Uterus (tissue), 4 donors: Measurements from ENCODE around the gene LRP1B. TPM values are rescaled to one million over a fixed set of nuclear protein-coding genes. Genes with fewer than 3 reads are reported as not detected.

Experiments
- DNase-seq, 2 donors: peaks; one replicate each; pipeline ENCODE4 v3.0.0-alpha.2; 2019 to 2020
- H3K27ac ChIP-seq, 2 donors: fragments of 200-600 bp; sonication (generic); 1 replicate in 1 of 2; 2 replicates in 1 of 2; pipeline ENCODE4 v1.5.1; 2016 to 2018
- H3K27me3 ChIP-seq, 2 donors: fragments of 200-600 bp; sonication (generic); one replicate each; pipeline ENCODE4 v1.5.1; 2018 to 2019; ENCODE audit warnings: control low read depth in 1 of 2
- H3K36me3 ChIP-seq, 2 donors: fragments of 200-600 bp; sonication (generic); one replicate each; pipeline ENCODE4 v1.5.1; 2019; ENCODE audit warnings: control low read depth in 1 of 2
- H3K4me1 ChIP-seq, 2 donors: fragments of 200-600 bp; sonication (generic); one replicate each; pipeline ENCODE4 v1.5.1; 2018 to 2019; ENCODE audit warnings: control low read depth in 1 of 2
- H3K4me3 ChIP-seq, 2 donors: fragments of 200-600 bp; sonication (generic); 1 replicate in 1 of 2; 2 replicates in 1 of 2; pipeline ENCODE4 v1.5.1; 2018 to 2019; ENCODE audit warnings: mild to moderate bottlenecking in 1 of 2
- H3K9me3 ChIP-seq, 2 donors: fragments of 200-600 bp; sonication (generic); one replicate each; pipeline ENCODE4 v1.5.1; 2019; ENCODE audit warnings: control low read depth in 1 of 2
- CTCF ChIP-seq, 4 experiments: fragments of 200-600 bp in 2 of 4; fragments of 450-650 bp in 2 of 4; sonication (generic) in 2 of 4; IDR thresholded peaks; one replicate each; pipeline ENCODE4 v1.5.1; 2016 to 2019; ENCODE audit warnings: antibody characterized with exemption in 4 of 4, mild to moderate bottlenecking in 2 of 4, moderate library complexity in 1 of 4
- POLR2A ChIP-seq, 2 donors: fragments of 450-650 bp; IDR thresholded peaks; one replicate each; pipeline ENCODE4 v1.6.1; 2016; ENCODE audit warnings: antibody characterized with exemption in 2 of 2, mild to moderate bottlenecking in 1 of 2, moderate library complexity in 1 of 2
- intact Hi-C: fragments of 100-400 bp; cut with DNase I; formaldehyde crosslinking; loops from one replicate; pipeline ENCODE4 v1.15.1; 2023; ENCODE audit warnings: low total_unique reads
- total RNA-seq, 4 donors: library from RNA; depleted of rRNA in 3 of 4; stranded (reverse); fragments of >200 nt in 3 of 4; gene quantifications; one replicate each; pipeline versions ENCODE4 v1.1.0 to v1.2.4, GENCODE V29; 2014 to 2023
- donor health status: DM: yes; HTN: yes; CAD: no.

The LRP1B gene
- total RNA-seq, 4 donors from 2014 or later = 0.29 to 7.3 (median 0.79) TPM; not detected in 1

GRCh38 chr2:141362311-141362710 lies 768.5 kb downstream of the LRP1B start:
- no peak for DNase-seq
- Histone ChIP-seq H3K36me3 (no peaks in the 10 kb centered on the region), H3K9me3 (no peaks in the 10 kb centered on the region), H3K4me1 (no peaks in the 10 kb centered on the region), H3K27ac (no peak overlapping the region), H3K27me3 (no peaks in the 10 kb centered on the region), H3K4me3 (no peak overlapping the region)
- intact Hi-C loops = no loop called here
- TF ChIP-seq POLR2A (IDR thresholded peaks at IDR 0.05) (no peak), CTCF (IDR thresholded peaks at IDR 0.05) (no peak)

GRCh38 chr2:141348481-141348880 lies 782.3 kb downstream of the LRP1B start:
- no peak for DNase-seq
- TF ChIP-seq POLR2A (IDR thresholded peaks at IDR 0.05) (no peak), CTCF (IDR thresholded peaks at IDR 0.05) (no peak)
- Histone ChIP-seq H3K9me3 (no peaks in the 10 kb centered on the region), H3K4me3 (no peak overlapping the region), H3K36me3 (no peaks in the 10 kb centered on the region), H3K27ac (no peak overlapping the region), H3K4me1 (no peaks in the 10 kb centered on the region), H3K27me3 (no peaks in the 10 kb centered on the region)
- intact Hi-C loops = no loop called here

- no peak for DNase-seq
- intact Hi-C loops = no loop called here
- Histone ChIP-seq H3K36me3 (no peaks in the 10 kb centered on the region), H3K27me3 (no peaks in the 10 kb centered on the region), H3K4me3 (no peak overlapping the region), H3K4me1 (no peaks in the 10 kb centered on the region), H3K27ac (no peak overlapping the region), H3K9me3 (no peaks in the 10 kb centered on the region)
- TF ChIP-seq POLR2A (IDR thresholded peaks at IDR 0.05) (no peak), CTCF (IDR thresholded peaks at IDR 0.05) (no peak)
These were observed 789.4 kb downstream of the LRP1B start for GRCh38 chr2:141341444-141341843.

- Histone ChIP-seq H3K4me3 (no peak overlapping the region), H3K9me3 (no peaks in the 10 kb centered on the region), H3K4me1 (no peaks in the 10 kb centered on the region), H3K36me3 (no peaks in the 10 kb centered on the region), H3K27ac (no peak overlapping the region), H3K27me3 (no peaks in the 10 kb centered on the region)
- TF ChIP-seq POLR2A (IDR thresholded peaks at IDR 0.05) = no peak
- no peak for TF ChIP-seq CTCF (IDR thresholded peaks at IDR 0.05)
- intact Hi-C loops = no loop called here
- no peak for DNase-seq
These were observed 799.7 kb downstream of the LRP1B start for GRCh38 chr2:141331127-141331526.

- H3K27ac ChIP-seq = no peak overlapping the region
- no peaks in the 10 kb centered on the region for H3K36me3 ChIP-seq
- intact Hi-C loops = no loop called here
- DNase-seq = no peak
- H3K4me3 ChIP-seq = no peak overlapping the region
- no peaks in the 10 kb centered on the region for H3K4me1 ChIP-seq
- TF ChIP-seq POLR2A (IDR thresholded peaks at IDR 0.05) (no peak), CTCF (IDR thresholded peaks at IDR 0.05) (no peak)
- H3K27me3 ChIP-seq = no peaks in the 10 kb centered on the region
- H3K9me3 ChIP-seq = no peaks in the 10 kb centered on the region
These were observed 800.9 kb downstream of the LRP1B start for GRCh38 chr2:141329964-141330363.
